IMR-90 (cell line): ENCODE data around the gene OLFML1. TPM values are rescaled to one million over a fixed set of nuclear protein-coding genes. Genes with fewer than 3 reads are reported as not detected.

Source experiments
- ATAC-seq: fragments of 200-7000 bp; cut with Tn5 transposase; 2 replicates; pipeline ENCODE4 v1.9.1; 2020; ENCODE audit warnings: low read depth, mild to moderate bottlenecking, moderate library complexity
- BruUV-seq: library from RNA; stranded (reverse); fragments of 400-500 nt; replicated peaks from 2 replicates; lab custom pipeline; 2021; lab: Mats Ljungman, UMichigan
- CTCF ChIA-PET: fragments of 300-600 bp; formaldehyde crosslinking; extraction: SDS; loops from one replicate; lab custom pipeline; 2021; ENCODE audit warnings: antibody characterized with exemption; lab: Yijun Ruan, JAX
- POLR2A ChIA-PET: fragments of 300-600 bp; sonication (Branson Sonifier 250); formaldehyde crosslinking; loops from one replicate; lab custom pipeline; 2022; ENCODE audit warnings: antibody characterized with exemption; ENCODE audit not compliant: unreplicated experiment; lab: Charles Lee
- DNase-seq: peaks from one replicate; pipeline ENCODE4 v3.0.0; 2013
- H2AFZ ChIP-seq: replicated peaks from 2 replicates; pipeline ENCODE3; 2013; ENCODE audit warnings: low read length, mild to moderate bottlenecking; ENCODE audit not compliant: poor library complexity
- H2AK5ac ChIP-seq: 2 replicates; pipeline ENCODE4 v1.6.1; 2013; ENCODE audit warnings: low read depth, low read length, inconsistent platforms
- H2AK9ac ChIP-seq: replicated peaks from 2 replicates; pipeline ENCODE3; 2013; ENCODE audit warnings: mild to moderate bottlenecking, low read depth, low read length, moderate library complexity; ENCODE audit not compliant: poor library complexity
- H2BK120ac ChIP-seq: 2 replicates; pipeline ENCODE4 v1.6.1; 2013; ENCODE audit warnings: low read depth, low read length, inconsistent platforms
- H2BK15ac ChIP-seq: 3 replicates; pipeline ENCODE4 v1.6.1; 2013; ENCODE audit warnings: low read depth, low read length, inconsistent platforms
- H2BK20ac ChIP-seq: 2 replicates; pipeline ENCODE4 v1.6.1; 2013; ENCODE audit warnings: low read depth, mild to moderate bottlenecking, inconsistent platforms, low read length, moderate library complexity
- H2BK5ac ChIP-seq: 2 replicates; pipeline ENCODE4 v1.6.1; 2013; ENCODE audit warnings: mild to moderate bottlenecking, low read depth, low read length, inconsistent platforms; ENCODE audit not compliant: poor library complexity, severe bottlenecking
- H3K14ac ChIP-seq: replicated peaks from 2 replicates; pipeline ENCODE4 v1.6.1; 2013; ENCODE audit warnings: low read depth, low read length, inconsistent platforms
- H3K18ac ChIP-seq: 2 replicates; pipeline ENCODE4 v1.6.1; 2013; ENCODE audit warnings: low read depth, low read length, control low read depth
- H3K23ac ChIP-seq: 2 replicates; pipeline ENCODE4 v1.6.1; 2013; ENCODE audit warnings: low read depth, low read length, inconsistent platforms
- H3K27ac ChIP-seq: 2 replicates; pipeline ENCODE4 v1.5.1; 2013; ENCODE audit warnings: mild to moderate bottlenecking, control low read depth, low read length; ENCODE audit not compliant: insufficient read depth
- H3K27me3 ChIP-seq: 2 replicates; pipeline ENCODE4 v1.6.1; 2013; ENCODE audit warnings: low read length; ENCODE audit not compliant: control insufficient read depth, insufficient read depth
- H3K36me3 ChIP-seq: 2 replicates; pipeline ENCODE4 v1.6.1; 2013; ENCODE audit warnings: low read length, mixed read lengths; ENCODE audit not compliant: control insufficient read depth, insufficient read depth
- H3K4ac ChIP-seq: 2 replicates; pipeline ENCODE4 v1.6.1; 2013; ENCODE audit warnings: low read depth, low read length, inconsistent platforms
- H3K4me1 ChIP-seq: 2 replicates; pipeline ENCODE4 v1.6.1; 2013; ENCODE audit warnings: low read length, mixed read lengths; ENCODE audit not compliant: control insufficient read depth, insufficient read depth
- H3K4me2 ChIP-seq: 2 replicates; pipeline ENCODE4 v1.6.1; 2013; ENCODE audit warnings: low read depth, mild to moderate bottlenecking, control low read depth, low read length, moderate library complexity
- H3K4me3 ChIP-seq: 2 replicates; pipeline ENCODE4 v1.5.1; 2013; ENCODE audit warnings: low read depth, mild to moderate bottlenecking, control low read depth, low read length, moderate library complexity; ENCODE audit not compliant: insufficient read depth
- H3K56ac ChIP-seq: 2 replicates; pipeline ENCODE4 v1.6.1; 2013; ENCODE audit warnings: low read length, inconsistent platforms; ENCODE audit not compliant: insufficient read depth; ENCODE audit errors: extremely low read depth
- H3K79me1 ChIP-seq, 2 experiments: 2 replicates each; pipeline ENCODE4 v1.6.1; 2013; ENCODE audit warnings: low read length in 2 of 2, inconsistent platforms in 1 of 2, low read depth in 1 of 2
- H3K9ac ChIP-seq: 2 replicates; pipeline ENCODE4 v1.6.1; 2013; ENCODE audit warnings: low read depth, low read length, control low read depth
- H3K9me1 ChIP-seq: 2 replicates; pipeline ENCODE4 v1.6.1; 2013; ENCODE audit warnings: low read length, inconsistent platforms; ENCODE audit not compliant: insufficient read depth
- H3K9me3 ChIP-seq: 2 replicates; pipeline ENCODE4 v1.6.1; 2013; ENCODE audit warnings: low read length; ENCODE audit not compliant: control insufficient read depth, insufficient read depth
- H4K20me1 ChIP-seq: 2 replicates; pipeline ENCODE4 v1.6.1; 2013; ENCODE audit warnings: low read length, inconsistent platforms; ENCODE audit not compliant: insufficient read depth
- H4K5ac ChIP-seq: 2 replicates; pipeline ENCODE4 v1.6.1; 2013; ENCODE audit warnings: mild to moderate bottlenecking, low read depth, low read length, control low read depth
- H4K8ac ChIP-seq, 2 experiments: 2 replicates each; pipeline ENCODE4 v1.6.1; 2013; ENCODE audit warnings: low read depth in 2 of 2, low read length in 2 of 2, control low read depth in 1 of 2, inconsistent platforms in 1 of 2
- H4K91ac ChIP-seq: 2 replicates; pipeline ENCODE4 v1.6.1; 2013; ENCODE audit warnings: low read depth, low read length, inconsistent platforms; ENCODE audit not compliant: insufficient read depth
- BHLHE40 ChIP-seq: fragments of 150-350 bp; IDR thresholded peaks from 2 replicates; pipeline ENCODE4 v1.6.1; 2016; ENCODE audit warnings: mild to moderate bottlenecking, low read depth, low read length
- CEBPB ChIP-seq: IDR thresholded peaks from 2 replicates; pipeline ENCODE4 v1.6.1; 2012; ENCODE audit warnings: low read depth, low read length, improper control_type of control experiment
- CHD1 ChIP-seq: IDR thresholded peaks from 2 replicates; pipeline ENCODE4 v1.6.1; 2012; ENCODE audit warnings: low read depth, low read length, improper control_type of control experiment
- MAFK ChIP-seq: IDR thresholded peaks from 2 replicates; pipeline ENCODE4 v1.6.1; 2012; ENCODE audit warnings: low read depth, low read length, improper control_type of control experiment
- MAZ ChIP-seq: IDR thresholded peaks from 2 replicates; pipeline ENCODE4 v1.6.1; 2012; ENCODE audit warnings: low read depth, mild to moderate bottlenecking, low read length, improper control_type of control experiment, moderate library complexity, borderline replicate concordance
- MXI1 ChIP-seq: IDR thresholded peaks from 2 replicates; pipeline ENCODE4 v1.6.1; 2012; ENCODE audit warnings: low read depth, mild to moderate bottlenecking, low read length, moderate library complexity, borderline replicate concordance
- RAD21 ChIP-seq: IDR thresholded peaks from 2 replicates; pipeline ENCODE4 v1.6.1; 2012; ENCODE audit warnings: low read length, improper control_type of control experiment
- SMC3 ChIP-seq: fragments of 150-350 bp; IDR thresholded peaks from 2 replicates; pipeline ENCODE4 v1.6.1; 2016; ENCODE audit warnings: low read depth, mild to moderate bottlenecking, antibody characterized with exemption, low read length, moderate library complexity
- WGBS, 2 experiments: methylation state at CpG; one replicate each; pipeline versions ENCODE4 v1.1.5 to v1.1.7; 2013; ENCODE audit warnings: missing lambda C conversion rate in 2 of 2; ENCODE audit not compliant: insufficient read length in 1 of 2; ENCODE audit errors: extremely low coverage in 2 of 2; 5-methylcytosine and 5-hydroxymethylcytosine counted together
- dilution Hi-C: fragments of 300-500 bp; cut with HindIII; formaldehyde crosslinking; loops from one replicate; pipeline ENCODE4 v1.14.3; 2018; ENCODE audit warnings: low sequenced_read_pairs; ENCODE audit not compliant: unreplicated experiment
- in situ Hi-C: fragments of 300-500 bp; cut with MboI; formaldehyde crosslinking; loops from 3 replicates; pipeline ENCODE4 v1.14.3; 2019; ENCODE audit warnings: low sequenced_read_pairs, inconsistent platforms, mixed read lengths
- intact Hi-C: fragments of 100-400 bp; cut with micrococcal nuclease; formaldehyde crosslinking; loops from 2 replicates; pipeline ENCODE4 v1.10.0; 2022
- polyA plus RNA-seq, 3 experiments: library from polyadenylated mRNA; depleted of rRNA; stranded (reverse); fragments of >200 nt; gene quantifications; 2 replicates each; pipeline ENCODE4 v1.2.3, GENCODE V29; 2012; ENCODE audit warnings: low replicate concordance in 1 of 3
- total RNA-seq: library from RNA; depleted of rRNA; stranded (reverse); fragments of >200 nt; gene quantifications from 2 replicates; pipeline ENCODE4 v1.2.3, GENCODE V29; 2012

Gene OLFML1
- total and polyA plus RNA-seq, 2 of the 4 experiments (the other 2 are of a cell fraction), result 0.10 to 0.18 TPM

DNA sequence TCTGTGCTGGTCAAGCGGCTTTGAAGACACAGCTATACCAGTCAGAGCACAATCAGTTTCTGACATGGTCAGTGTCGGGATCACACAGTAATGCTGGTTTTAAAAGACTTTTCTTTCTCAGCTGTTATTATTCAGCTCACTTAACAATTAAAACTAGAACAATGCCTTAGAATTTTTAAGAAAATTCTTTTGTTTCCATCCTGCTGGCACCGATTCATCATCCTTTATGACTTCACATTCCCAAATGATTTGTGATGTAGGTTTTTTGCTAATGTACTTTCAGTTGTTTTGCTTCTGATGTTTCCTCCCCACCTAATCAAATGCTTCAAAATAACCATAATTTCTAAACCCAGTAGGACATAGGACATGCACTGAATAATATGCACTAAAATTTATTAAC, 34.5 kb upstream of the OLFML1 start:
- no peaks in the 10 kb centered on the region for H3K9me3 ChIP-seq
- H3K36me3 ChIP-seq, result no peaks in the 10 kb centered on the region
- H4K20me1 ChIP-seq, result no peaks in the 10 kb centered on the region
- H2BK20ac ChIP-seq, result no peak overlapping the region
- H3K79me1 ChIP-seq, result no peaks in the 10 kb centered on the region
- no peaks in the 10 kb centered on the region for H3K4me1 ChIP-seq
- WGBS, 2 experiments, result 100% methylated on average over 1 of the region's 3 CpGs; no CpG with 5 or more reads in 1 of the 2 experiments
- no peak for DNase-seq
- no peak overlapping the region for H2BK5ac ChIP-seq
- no peak for TF ChIP-seq CEBPB
- TF ChIP-seq RAD21, result no peak
- TF ChIP-seq BHLHE40, result no peak
- no peak for TF ChIP-seq CHD1
- TF ChIP-seq MXI1, result no peak
- no peak for TF ChIP-seq MAZ
- no peak for TF ChIP-seq SMC3
- TF ChIP-seq MAFK, result no peak
- no peak overlapping the region for H3K4ac ChIP-seq
- no peak overlapping the region for H3K23ac ChIP-seq
- H4K5ac ChIP-seq, result no peak overlapping the region
- peaks cover 1% of the 10 kb centered on the region for H3K27me3 ChIP-seq
- no peak overlapping the region for H3K56ac ChIP-seq
- in situ Hi-C loops (no loop called here), intact Hi-C loops (no loop called here), dilution Hi-C loops (no loop called here)
- H4K8ac ChIP-seq, result no peak overlapping the region
- H3K9me1 ChIP-seq, result no peaks in the 10 kb centered on the region
- H3K4me3 ChIP-seq, result no peak overlapping the region
- ATAC-seq, result no peak
- no peak overlapping the region for H3K9ac ChIP-seq
- no peak overlapping the region for H3K18ac ChIP-seq
- no peak overlapping the region for H2AK9ac ChIP-seq
- H3K14ac ChIP-seq, result no peak overlapping the region
- H2AFZ ChIP-seq, result no peak overlapping the region
- no peak overlapping the region for H3K4me2 ChIP-seq
- H2BK15ac ChIP-seq, result no peak overlapping the region
- CTCF ChIA-PET, result no interaction called here
- H2AK5ac ChIP-seq, result no peak overlapping the region
- no peak overlapping the region for H2BK120ac ChIP-seq
- H3K27ac ChIP-seq, result no peak overlapping the region
- H4K91ac ChIP-seq, result no peak overlapping the region
- POLR2A ChIA-PET, result no interaction called here
- BruUV-seq, result no TSS peak
